ENCODE data around the gene LYRM4. TPM values are rescaled to one million over a fixed set of nuclear protein-coding genes. Genes with fewer than 3 reads are reported as not detected.

Gene LYRM4
- total RNA-seq, 1 experiment from 2014 or later: 76.9 TPM

DNA sequence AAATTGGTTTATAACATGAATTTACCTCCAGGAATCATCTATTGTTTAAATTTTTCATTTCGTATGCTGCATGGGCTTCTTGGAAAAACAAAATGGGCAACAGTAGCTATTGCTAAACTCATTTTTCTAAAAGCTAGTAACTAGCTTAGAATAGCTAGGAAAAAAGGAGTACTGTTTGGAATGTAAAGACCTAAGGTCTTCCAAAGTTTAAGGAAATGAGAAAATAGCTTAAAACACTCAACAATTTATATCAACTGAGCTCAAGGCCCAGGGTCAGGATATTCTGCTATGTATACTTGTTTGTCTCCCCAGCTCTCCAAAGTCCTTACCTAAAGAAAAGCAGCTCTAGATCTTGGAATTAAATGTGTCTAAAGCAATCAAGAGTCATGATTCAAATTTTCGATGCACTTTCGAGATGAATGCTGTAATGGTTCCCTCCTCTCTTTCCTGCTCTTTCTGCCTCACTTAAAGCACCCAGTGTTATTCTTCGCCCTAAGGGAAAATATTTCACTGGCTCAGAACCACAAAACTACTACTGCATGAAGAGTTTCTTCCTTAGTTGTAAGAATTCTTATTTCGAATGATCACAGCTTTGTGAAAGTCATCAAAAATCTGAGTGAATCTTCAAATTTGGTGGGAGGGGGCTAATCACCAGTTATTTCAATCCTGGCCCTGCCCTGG, 41.6 kb downstream of the LYRM4 start:
- in situ Hi-C loops (cut with HindIII; ENCODE audit: low pct_unique_long_range_greater_than_20kb, low sequenced_read_pairs): no loop called here
- DNase-seq (ENCODE audit: low read depth, low spot score): peak; percentile 82

- in situ Hi-C loops (cut with HindIII; ENCODE audit: low pct_unique_long_range_greater_than_20kb, low sequenced_read_pairs): no loop called here
- no peak for DNase-seq (ENCODE audit: low read depth, low spot score)
Measured at GRCh38 chr6:5217356-5217755, 43.4 kb downstream of the LYRM4 start.

DNA sequence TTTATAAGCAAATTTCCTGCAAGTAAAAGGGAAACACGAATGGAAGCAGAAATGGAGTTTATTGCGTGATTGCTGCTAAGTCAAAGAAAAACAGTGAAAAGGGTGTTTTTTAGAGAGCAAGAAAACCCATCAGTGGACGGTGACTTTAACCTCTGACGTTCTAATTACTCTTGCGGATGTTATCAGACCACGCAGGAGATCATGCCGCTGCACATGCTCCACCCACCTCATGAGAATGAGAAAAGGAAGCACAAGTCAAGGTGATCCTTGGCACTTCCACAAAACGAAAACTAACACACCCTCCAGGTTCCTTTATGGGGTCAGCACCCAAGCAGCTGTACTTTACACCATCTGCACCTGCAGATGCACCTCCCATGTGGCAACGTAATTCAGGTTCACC, 45.0 kb downstream of the LYRM4 start:
- no peak for DNase-seq (ENCODE audit: low read depth, low spot score)
- in situ Hi-C loops (cut with HindIII; ENCODE audit: low pct_unique_long_range_greater_than_20kb, low sequenced_read_pairs): no loop called here

DNA sequence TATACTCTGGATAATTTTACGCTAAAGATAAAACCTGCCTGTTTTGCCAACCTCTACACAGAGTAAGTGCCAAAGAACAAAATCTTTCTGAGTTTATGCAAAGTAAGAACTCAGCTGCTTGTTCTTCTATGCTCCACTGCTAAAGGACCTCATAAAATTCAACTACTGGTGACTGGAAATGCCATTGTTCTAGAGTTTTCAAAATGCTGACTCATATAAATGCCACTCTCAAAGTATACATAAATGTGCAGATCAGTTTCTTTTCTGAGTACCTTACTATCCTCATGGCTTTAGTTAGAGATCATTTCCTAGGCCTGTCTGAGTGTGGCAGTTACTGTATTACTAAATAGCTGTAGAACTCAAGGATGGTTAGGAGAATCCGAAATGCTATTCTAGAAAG, 45.6 kb downstream of the LYRM4 start:
- DNase-seq (ENCODE audit: low read depth, low spot score): no peak
- in situ Hi-C loops (cut with HindIII; ENCODE audit: low pct_unique_long_range_greater_than_20kb, low sequenced_read_pairs): no loop called here

DNA sequence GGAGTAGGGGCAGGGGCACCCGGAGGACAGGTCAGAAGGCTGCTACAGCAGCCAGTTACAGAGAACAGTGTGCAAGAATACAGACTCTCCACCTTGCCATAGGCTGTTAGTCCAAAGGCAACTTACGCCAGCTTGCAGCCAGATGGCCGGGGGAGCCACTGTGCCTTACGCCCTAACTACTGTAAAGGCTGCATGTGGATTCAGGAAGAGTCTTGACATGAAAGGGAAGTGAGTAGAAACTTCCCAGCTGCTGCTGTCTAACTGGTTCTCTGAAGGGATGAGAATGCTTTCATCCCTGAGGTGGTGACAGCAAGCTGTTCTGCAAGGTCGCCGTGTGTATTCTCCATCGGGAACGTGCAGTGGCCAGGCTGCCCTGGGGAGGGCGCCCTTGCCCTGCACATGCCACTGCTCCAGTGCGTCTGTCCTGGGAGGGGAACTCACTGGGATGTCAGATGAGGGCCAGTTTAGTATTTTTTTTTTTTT, 46.1 kb downstream of the LYRM4 start:
- in situ Hi-C loops (cut with HindIII; ENCODE audit: low pct_unique_long_range_greater_than_20kb, low sequenced_read_pairs): no loop called here
- DNase-seq (ENCODE audit: low read depth, low spot score): peak; percentile 71

GRCh38 chr6:5213836-5214235, 46.9 kb downstream of the LYRM4 start:
- in situ Hi-C loops (cut with HindIII; ENCODE audit: low pct_unique_long_range_greater_than_20kb, low sequenced_read_pairs): no loop called here

DNA sequence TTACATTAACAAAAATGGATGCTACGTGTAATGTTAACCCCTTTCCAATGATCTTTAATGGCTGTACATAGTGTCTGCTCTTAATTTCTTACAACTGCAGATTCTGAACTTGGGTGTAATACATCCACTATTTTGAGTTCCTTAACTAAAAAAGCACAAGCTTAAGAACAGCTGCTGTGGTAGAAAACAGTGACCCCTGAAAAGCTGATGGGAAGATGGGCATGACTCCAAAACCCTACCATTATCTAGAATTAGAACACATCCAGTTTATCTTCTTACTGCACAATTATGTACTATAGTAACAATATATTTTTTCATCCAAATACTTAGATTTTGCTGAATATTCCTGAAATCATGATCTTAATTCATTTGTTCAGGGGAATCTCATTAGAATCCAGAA, 49.3 kb downstream of the LYRM4 start:
- in situ Hi-C loops (cut with HindIII; ENCODE audit: low pct_unique_long_range_greater_than_20kb, low sequenced_read_pairs): no loop called here
- no peak for DNase-seq (ENCODE audit: low read depth, low spot score)

More at GRCh38 chr6:5213836-5214235, 46.9 kb downstream of the LYRM4 start:
- DNase-seq (ENCODE audit: low read depth, low spot score): no peak

DNA sequence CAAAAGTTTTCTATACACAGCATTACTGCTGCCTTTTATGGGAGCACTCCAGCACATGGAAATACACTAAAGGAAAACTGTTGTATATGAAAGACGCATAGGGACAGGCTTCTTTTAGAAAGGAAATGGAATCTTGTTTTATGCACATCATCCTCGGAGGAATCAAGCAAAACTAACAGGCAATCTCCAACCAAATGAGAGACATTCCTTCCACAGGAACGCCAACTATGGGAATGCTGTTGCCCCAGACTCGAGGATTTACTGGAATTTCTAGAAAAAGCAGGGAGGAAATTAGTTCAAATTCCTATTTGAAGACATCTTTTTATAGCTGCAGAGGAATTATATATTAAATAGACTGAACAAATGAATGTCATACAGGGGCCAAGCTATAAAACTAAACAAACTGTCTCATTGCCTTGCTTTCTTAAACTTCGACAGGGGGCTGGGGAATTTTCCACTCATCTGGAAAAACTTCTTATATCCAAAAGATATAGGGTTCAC, 52.2 kb downstream of the LYRM4 start:
- no peak for DNase-seq (ENCODE audit: low read depth, low spot score)
- in situ Hi-C loops (cut with HindIII; ENCODE audit: low pct_unique_long_range_greater_than_20kb, low sequenced_read_pairs): no loop called here

GRCh38 chr6:5208057-5208456, 52.7 kb downstream of the LYRM4 start:
- no peak for DNase-seq (ENCODE audit: low read depth, low spot score)
- in situ Hi-C loops (cut with HindIII; ENCODE audit: low pct_unique_long_range_greater_than_20kb, low sequenced_read_pairs): no loop called here

GRCh38 chr6:5206920-5207561, 53.7 kb downstream of the LYRM4 start:
- no peak for DNase-seq (ENCODE audit: low read depth, low spot score)
- in situ Hi-C loops (cut with HindIII; ENCODE audit: low pct_unique_long_range_greater_than_20kb, low sequenced_read_pairs): no loop called here

DNA sequence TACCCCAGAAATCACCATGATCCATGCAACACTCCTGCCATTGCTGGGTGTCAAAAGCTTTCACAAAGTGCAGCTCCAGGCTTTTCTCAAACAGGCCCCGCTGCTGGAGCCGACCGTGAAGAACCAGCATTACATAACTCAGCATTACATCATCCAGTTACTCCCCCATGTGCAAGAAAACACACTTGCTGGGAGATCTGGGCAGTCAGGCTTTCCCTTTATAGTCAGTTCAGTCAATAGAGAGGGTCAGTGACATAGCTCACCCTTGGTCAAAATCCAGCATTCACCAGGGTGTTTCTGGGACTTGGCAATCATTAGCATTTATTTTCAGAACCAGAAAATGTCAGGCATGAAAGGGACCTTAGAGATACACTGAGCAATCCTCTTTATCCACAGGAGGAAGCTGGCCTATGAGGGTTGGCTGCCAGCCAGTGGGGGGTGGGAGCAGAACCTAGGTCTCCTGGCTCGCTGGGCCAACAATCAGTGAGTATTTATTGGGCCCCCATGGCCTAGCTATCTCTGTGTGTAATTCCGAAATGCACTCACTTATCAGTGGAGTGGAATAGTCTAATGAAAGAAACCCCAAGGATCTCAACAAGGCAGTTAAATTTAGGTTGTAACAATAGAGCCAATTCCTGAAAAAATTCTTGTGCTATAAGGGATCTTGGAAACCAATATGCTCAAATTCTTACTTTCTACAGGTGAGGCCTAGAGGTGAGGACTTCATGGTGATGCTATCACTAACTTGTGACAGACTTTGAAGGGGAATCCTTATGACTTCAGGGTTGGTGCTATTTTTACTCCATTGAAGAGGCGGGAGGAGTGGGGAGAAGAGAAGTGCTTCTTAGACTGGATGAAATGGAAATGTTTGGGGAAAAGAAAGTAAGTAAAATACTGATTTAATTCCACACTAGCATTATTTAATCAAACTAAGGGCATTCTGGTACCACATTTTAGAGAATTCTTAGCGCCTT, 54.6 kb downstream of the LYRM4 start:
- in situ Hi-C loops (cut with HindIII; ENCODE audit: low pct_unique_long_range_greater_than_20kb, low sequenced_read_pairs): no loop called here
- peak; percentile 82 for DNase-seq (ENCODE audit: low read depth, low spot score)

GRCh38 chr6:5205035-5205507, 55.7 kb downstream of the LYRM4 start:
- in situ Hi-C loops (cut with HindIII; ENCODE audit: low pct_unique_long_range_greater_than_20kb, low sequenced_read_pairs): no loop called here
- DNase-seq (ENCODE audit: low read depth, low spot score): no peak

DNA sequence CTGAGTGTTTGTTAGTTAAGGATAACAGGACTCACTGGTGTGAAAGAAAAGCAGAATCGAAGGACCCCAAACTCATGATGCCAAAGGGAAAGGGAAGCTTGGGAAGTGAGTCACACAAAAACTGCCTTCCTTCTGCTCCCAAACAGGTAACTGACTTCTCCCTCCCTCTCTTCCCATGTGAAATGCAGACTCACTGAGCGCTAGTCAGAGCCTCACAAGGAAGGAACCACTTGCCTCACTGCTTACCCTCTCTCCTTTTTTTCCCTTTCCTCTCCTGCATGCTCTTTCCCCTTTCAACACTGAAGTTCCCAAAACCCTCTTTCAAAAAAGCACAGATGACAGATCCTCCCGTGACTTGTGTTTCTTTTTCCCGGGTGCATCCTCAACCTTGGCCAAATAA, 56.4 kb downstream of the LYRM4 start:
- DNase-seq (ENCODE audit: low read depth, low spot score): no peak
- in situ Hi-C loops (cut with HindIII; ENCODE audit: low pct_unique_long_range_greater_than_20kb, low sequenced_read_pairs): no loop called here

- DNase-seq (ENCODE audit: low read depth, low spot score): no peak
- in situ Hi-C loops (cut with HindIII; ENCODE audit: low pct_unique_long_range_greater_than_20kb, low sequenced_read_pairs): no loop called here
Measured at GRCh38 chr6:5203546-5203945, 57.2 kb downstream of the LYRM4 start.

GRCh38 chr6:5202941-5203340, 57.8 kb downstream of the LYRM4 start:
- no peak for DNase-seq (ENCODE audit: low read depth, low spot score)
- in situ Hi-C loops (cut with HindIII; ENCODE audit: low pct_unique_long_range_greater_than_20kb, low sequenced_read_pairs): no loop called here

GRCh38 chr6:5202206-5202605, 58.5 kb downstream of the LYRM4 start:
- in situ Hi-C loops (cut with HindIII; ENCODE audit: low pct_unique_long_range_greater_than_20kb, low sequenced_read_pairs): no loop called here
- DNase-seq (ENCODE audit: low read depth, low spot score): no peak

- DNase-seq (ENCODE audit: low read depth, low spot score): no peak
- in situ Hi-C loops (cut with HindIII; ENCODE audit: low pct_unique_long_range_greater_than_20kb, low sequenced_read_pairs): no loop called here
Measured at GRCh38 chr6:5201271-5201670, 59.5 kb downstream of the LYRM4 start.

DNA sequence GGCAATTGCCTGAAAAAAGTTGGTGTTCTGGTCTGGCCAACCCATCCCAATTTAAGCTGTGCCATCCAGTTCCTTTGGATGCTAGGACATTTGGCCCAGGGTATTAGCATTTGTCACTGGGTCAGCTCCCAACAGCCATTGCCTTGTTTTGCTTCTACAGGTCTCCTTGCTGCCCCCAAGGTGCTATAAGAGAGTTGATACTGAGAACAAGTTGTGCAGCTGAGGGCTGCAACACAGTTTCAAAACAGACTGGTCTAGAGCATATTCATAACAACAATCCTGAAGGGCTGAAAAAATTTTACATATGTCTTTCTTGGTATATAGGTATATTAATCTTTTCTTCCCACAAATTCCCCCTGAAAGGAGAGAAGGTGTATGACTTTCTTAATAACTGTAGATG, 61.0 kb downstream of the LYRM4 start:
- in situ Hi-C loops (cut with HindIII; ENCODE audit: low pct_unique_long_range_greater_than_20kb, low sequenced_read_pairs): no loop called here
- DNase-seq (ENCODE audit: low read depth, low spot score): no peak
